ENCODE measurements around the gene FBXW4. TPM values are rescaled to one million over a fixed set of nuclear protein-coding genes. Genes with fewer than 3 reads are reported as not detected.
"Not testable (repeated sequence)": the region's sequence is repeated elsewhere in the genome, so short reads cannot be mapped to it uniquely, and the experiment has no call there.

Gene FBXW4
- polyA plus RNA-seq, 4 donors: 51.1 to 61.6 (median 56.2) TPM

GRCh38 chr10:101595591-101596433 lies 99.2 kb downstream of the FBXW4 start:
- DNase-seq (ENCODE audit: low read depth in 4 of 4, low spot score in 2 of 4): no peak

GRCh38 chr10:101593331-101593730 lies 101.6 kb downstream of the FBXW4 start:
- not testable (repeated sequence) for DNase-seq (ENCODE audit: low read depth in 4 of 4, low spot score in 2 of 4)

GRCh38 chr10:101588879-101589278 lies 106.1 kb downstream of the FBXW4 start:
- DNase-seq (ENCODE audit: low read depth in 4 of 4, low spot score in 2 of 4): no peak

GRCh38 chr10:101587725-101588653 lies 107.0 kb downstream of the FBXW4 start, which contains the start of the genes DPCD and POLL:
Gene DPCD, plus strand, starts transcription at chr10:101588321. Its CDS starts 16 bp downstream, at chr10:101588337.
Gene POLL, minus strand, starts transcription at chr10:101588257. Its CDS starts 897 bp downstream, at chr10:101587360.
- DNase-seq (ENCODE audit: low read depth in 4 of 4, low spot score in 2 of 4): peak; percentile 87 to 96 (median 92)

- no peak for DNase-seq (ENCODE audit: low read depth in 4 of 4, low spot score in 2 of 4)
Measured at GRCh38 chr10:101585841-101586240, 109.1 kb downstream of the FBXW4 start.

- no peak for DNase-seq (ENCODE audit: low read depth in 4 of 4, low spot score in 2 of 4)
Measured at GRCh38 chr10:101580486-101581399, 114.2 kb downstream of the FBXW4 start.

GRCh38 chr10:101579516-101579870 lies 115.5 kb downstream of the FBXW4 start:
- DNase-seq (ENCODE audit: low read depth in 4 of 4, low spot score in 2 of 4): no peak

GRCh38 chr10:101578803-101579515 lies 116.0 kb downstream of the FBXW4 start:
- no peak for DNase-seq (ENCODE audit: low read depth in 4 of 4, low spot score in 2 of 4)

- no peak for DNase-seq (ENCODE audit: low read depth in 4 of 4, low spot score in 2 of 4)
Measured at GRCh38 chr10:101578192-101578591, 116.8 kb downstream of the FBXW4 start.

- DNase-seq (ENCODE audit: low read depth in 4 of 4, low spot score in 2 of 4): no peak
Measured at GRCh38 chr10:101577121-101577871, 117.7 kb downstream of the FBXW4 start.

- DNase-seq (ENCODE audit: low read depth in 4 of 4, low spot score in 2 of 4): no peak
Measured at GRCh38 chr10:101576211-101576863, 118.6 kb downstream of the FBXW4 start.

- no peak for DNase-seq (ENCODE audit: low read depth in 4 of 4, low spot score in 2 of 4)
Measured at GRCh38 chr10:101575580-101576210, 119.3 kb downstream of the FBXW4 start.

- DNase-seq (ENCODE audit: low read depth in 4 of 4, low spot score in 2 of 4): no peak
Measured at GRCh38 chr10:101575091-101575490, 119.9 kb downstream of the FBXW4 start.

- no peak for DNase-seq (ENCODE audit: low read depth in 4 of 4, low spot score in 2 of 4)
Measured at GRCh38 chr10:101573885-101574753, 120.9 kb downstream of the FBXW4 start.

- no peak for DNase-seq (ENCODE audit: low read depth in 4 of 4, low spot score in 2 of 4)
Measured at GRCh38 chr10:101572785-101573184, 122.2 kb downstream of the FBXW4 start.

- no peak for DNase-seq (ENCODE audit: low read depth in 4 of 4, low spot score in 2 of 4)
Measured at GRCh38 chr10:101572126-101572525, 122.8 kb downstream of the FBXW4 start.

All from left renal cortex interstitium (tissue), 4 donors.